Measurements from ENCODE around the gene ZNF280B. TPM values are rescaled to one million over a fixed set of nuclear protein-coding genes. Genes with fewer than 3 reads are reported as not detected.

The ZNF280B gene
- total RNA-seq, 1 experiment from 2014 or later = 1.8 TPM

GRCh38 chr22:22479999-22480532 lies 28.5 kb downstream of the ZNF280B start:
- H3K27ac ChIP-seq = no peak overlapping the region
- no peaks in the 10 kb centered on the region for H3K4me1 ChIP-seq (replicated peaks; ENCODE audit: insufficient read depth)
- H3K36me3 ChIP-seq (ENCODE audit: low read depth) = no peaks in the 10 kb centered on the region
- DNase-seq = no peak
- BruUV-seq (replicated peaks) = no TSS peak
- intact Hi-C loops (cut with micrococcal nuclease; ENCODE audit: unreplicated experiment) = no loop called here
- TF ChIP-seq EZH2 (IDR thresholded peaks at IDR 0.05; ENCODE audit: low read depth) = no peak
- TF ChIP-seq, protein P1, sequence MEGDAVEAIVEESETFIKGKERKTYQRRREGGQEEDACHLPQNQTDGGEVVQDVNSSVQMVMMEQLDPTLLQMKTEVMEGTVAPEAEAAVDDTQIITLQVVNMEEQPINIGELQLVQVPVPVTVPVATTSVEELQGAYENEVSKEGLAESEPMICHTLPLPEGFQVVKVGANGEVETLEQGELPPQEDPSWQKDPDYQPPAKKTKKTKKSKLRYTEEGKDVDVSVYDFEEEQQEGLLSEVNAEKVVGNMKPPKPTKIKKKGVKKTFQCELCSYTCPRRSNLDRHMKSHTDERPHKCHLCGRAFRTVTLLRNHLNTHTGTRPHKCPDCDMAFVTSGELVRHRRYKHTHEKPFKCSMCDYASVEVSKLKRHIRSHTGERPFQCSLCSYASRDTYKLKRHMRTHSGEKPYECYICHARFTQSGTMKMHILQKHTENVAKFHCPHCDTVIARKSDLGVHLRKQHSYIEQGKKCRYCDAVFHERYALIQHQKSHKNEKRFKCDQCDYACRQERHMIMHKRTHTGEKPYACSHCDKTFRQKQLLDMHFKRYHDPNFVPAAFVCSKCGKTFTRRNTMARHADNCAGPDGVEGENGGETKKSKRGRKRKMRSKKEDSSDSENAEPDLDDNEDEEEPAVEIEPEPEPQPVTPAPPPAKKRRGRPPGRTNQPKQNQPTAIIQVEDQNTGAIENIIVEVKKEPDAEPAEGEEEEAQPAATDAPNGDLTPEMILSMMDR (conservative IDR thresholded peaks at IDR 0.05) = no peak
- no peak overlapping the region for H2AFZ ChIP-seq
- H3K4me3 ChIP-seq = no peak overlapping the region
- H3K9me2 ChIP-seq (ENCODE audit: insufficient read depth) = no peaks in the 10 kb centered on the region
- POLR2A ChIA-PET (ENCODE audit: unreplicated experiment) = no interaction called here
- H3K79me2 ChIP-seq (ENCODE audit: low read depth) = no peaks in the 10 kb centered on the region
- H3K9me3 ChIP-seq (ENCODE audit: insufficient read depth, low read depth) = no peaks in the 10 kb centered on the region
- H4K20me1 ChIP-seq (ENCODE audit: insufficient read depth) = no peaks in the 10 kb centered on the region
- H3K4me2 ChIP-seq = no peak overlapping the region
- H3F3A ChIP-seq (ENCODE audit: insufficient read depth, low read depth) = no peaks in the 10 kb centered on the region
- H3K27me3 ChIP-seq (ENCODE audit: insufficient read depth, low read depth) = no peaks in the 10 kb centered on the region
- CTCF ChIA-PET = no interaction called here

GRCh38 chr22:22479116-22479515 lies 29.4 kb downstream of the ZNF280B start:
- BruUV-seq (replicated peaks) = no TSS peak
- intact Hi-C loops (cut with micrococcal nuclease; ENCODE audit: unreplicated experiment) = no loop called here
- H3F3A ChIP-seq (ENCODE audit: insufficient read depth, low read depth) = no peaks in the 10 kb centered on the region
- H3K4me3 ChIP-seq = no peak overlapping the region
- ChIA-PET CTCF (no interaction called here), POLR2A (ENCODE audit: unreplicated experiment) (no interaction called here)
- no peaks in the 10 kb centered on the region for H3K36me3 ChIP-seq (ENCODE audit: low read depth)
- no peak for DNase-seq
- H3K4me2 ChIP-seq = no peak overlapping the region
- H4K20me1 ChIP-seq (ENCODE audit: insufficient read depth) = no peaks in the 10 kb centered on the region
- no peak overlapping the region for H2AFZ ChIP-seq
- no peaks in the 10 kb centered on the region for H3K4me1 ChIP-seq (replicated peaks; ENCODE audit: insufficient read depth)
- no peak for TF ChIP-seq EZH2 (IDR thresholded peaks at IDR 0.05; ENCODE audit: low read depth)
- TF ChIP-seq, protein P1 (conservative IDR thresholded peaks at IDR 0.05) = no peak
- no peak overlapping the region for H3K27ac ChIP-seq
- H3K27me3 ChIP-seq (ENCODE audit: insufficient read depth, low read depth) = no peaks in the 10 kb centered on the region
- no peaks in the 10 kb centered on the region for H3K79me2 ChIP-seq (ENCODE audit: low read depth)
- H3K9me2 ChIP-seq (ENCODE audit: insufficient read depth) = no peaks in the 10 kb centered on the region
- H3K9me3 ChIP-seq (ENCODE audit: insufficient read depth, low read depth) = no peaks in the 10 kb centered on the region

- H2AFZ ChIP-seq = no peak overlapping the region
- no peaks in the 10 kb centered on the region for H3K9me2 ChIP-seq (ENCODE audit: insufficient read depth)
- no peaks in the 10 kb centered on the region for H3K36me3 ChIP-seq (ENCODE audit: low read depth)
- DNase-seq = no peak
- BruUV-seq (replicated peaks) = no TSS peak
- ChIA-PET POLR2A (ENCODE audit: unreplicated experiment) (no interaction called here), CTCF (no interaction called here)
- no peak overlapping the region for H3K27ac ChIP-seq
- H3F3A ChIP-seq (ENCODE audit: insufficient read depth, low read depth) = no peaks in the 10 kb centered on the region
- no peak for TF ChIP-seq EZH2 (IDR thresholded peaks at IDR 0.05; ENCODE audit: low read depth)
- TF ChIP-seq, protein P1 (conservative IDR thresholded peaks at IDR 0.05) = no peak
- H3K79me2 ChIP-seq (ENCODE audit: low read depth) = no peaks in the 10 kb centered on the region
- no peak overlapping the region for H3K4me3 ChIP-seq
- H3K9me3 ChIP-seq (ENCODE audit: insufficient read depth, low read depth) = no peaks in the 10 kb centered on the region
- H3K4me1 ChIP-seq (replicated peaks; ENCODE audit: insufficient read depth) = no peaks in the 10 kb centered on the region
- H3K27me3 ChIP-seq (ENCODE audit: insufficient read depth, low read depth) = no peaks in the 10 kb centered on the region
- H3K4me2 ChIP-seq = no peak overlapping the region
- intact Hi-C loops (cut with micrococcal nuclease; ENCODE audit: unreplicated experiment) = no loop called here
- no peaks in the 10 kb centered on the region for H4K20me1 ChIP-seq (ENCODE audit: insufficient read depth)
These were observed 30.1 kb downstream of the ZNF280B start for GRCh38 chr22:22478470-22478869.
